Tongue (tissue), 2 donors: Measurements from ENCODE around the gene CDHR4. TPM values are rescaled to one million over a fixed set of nuclear protein-coding genes. Genes with fewer than 3 reads are reported as not detected.

Experiments
- small RNA-seq: library from RNA; depleted of rRNA; stranded (forward); fragments of <200 nt; gene quantifications from one replicate; pipeline ENCODE3, GENCODE V24; 2014; ENCODE audit warnings: low replicate concordance
- total RNA-seq: library from RNA; depleted of rRNA; stranded (reverse); fragments of >200 nt; gene quantifications from one replicate; pipeline ENCODE4 v1.2.3, GENCODE V29; 2014

CDHR4 gene
- total RNA-seq, 1 donor from 2014 or later = not detected

Small RNA genes lying within 50 kb of the gene (small RNA-seq; reads per million reads assigned to genes)
- gene COX6CP14 = not detected

Other genes starting within 250 kb of the CDHR4 start
- gene BSN, start 245.4 kb downstream of the CDHR4 start, total RNA-seq = 0.82 TPM
- 82.7 TPM for gene APEH, start 125.5 kb downstream of the CDHR4 start, total RNA-seq
- gene MST1, start 110.4 kb downstream of the CDHR4 start, total RNA-seq = 8.1 TPM
- gene RNF123, start 110.3 kb downstream of the CDHR4 start, total RNA-seq = 60.4 TPM
- 2.8 TPM for gene AMIGO3, start 80.2 kb downstream of the CDHR4 start, total RNA-seq
- gene GMPPB, start 75.9 kb downstream of the CDHR4 start, total RNA-seq = 22.8 TPM
- gene IP6K1, start 13.3 kb downstream of the CDHR4 start, total RNA-seq = 35.6 TPM
- 12.3 TPM for gene INKA1, start 3.4 kb upstream of the CDHR4 start, total RNA-seq
- gene UBA7, start 14.1 kb upstream of the CDHR4 start, total RNA-seq = 17.4 TPM
- gene TRAIP, start 56.7 kb upstream of the CDHR4 start, total RNA-seq = 1.6 TPM
- 0.51 TPM for gene CAMKV, start 70.0 kb upstream of the CDHR4 start, total RNA-seq
- gene MST1R, start 104.0 kb upstream of the CDHR4 start, total RNA-seq = 5.7 TPM
- gene MON1A, start 129.9 kb upstream of the CDHR4 start, total RNA-seq = 4.4 TPM
- gene RBM6, start 140.3 kb upstream of the CDHR4 start, total RNA-seq = 98.1 TPM